Measurements from ENCODE around the gene GANC. TPM values are rescaled to one million over a fixed set of nuclear protein-coding genes. Genes with fewer than 3 reads are reported as not detected.

GANC gene
- total and polyA plus RNA-seq, 9 of the 15 experiments (the other 6 are each of a cell fraction or from before 2014, with no cell fraction given) = 10.9 to 19.0 (median 14.5) TPM

DNA sequence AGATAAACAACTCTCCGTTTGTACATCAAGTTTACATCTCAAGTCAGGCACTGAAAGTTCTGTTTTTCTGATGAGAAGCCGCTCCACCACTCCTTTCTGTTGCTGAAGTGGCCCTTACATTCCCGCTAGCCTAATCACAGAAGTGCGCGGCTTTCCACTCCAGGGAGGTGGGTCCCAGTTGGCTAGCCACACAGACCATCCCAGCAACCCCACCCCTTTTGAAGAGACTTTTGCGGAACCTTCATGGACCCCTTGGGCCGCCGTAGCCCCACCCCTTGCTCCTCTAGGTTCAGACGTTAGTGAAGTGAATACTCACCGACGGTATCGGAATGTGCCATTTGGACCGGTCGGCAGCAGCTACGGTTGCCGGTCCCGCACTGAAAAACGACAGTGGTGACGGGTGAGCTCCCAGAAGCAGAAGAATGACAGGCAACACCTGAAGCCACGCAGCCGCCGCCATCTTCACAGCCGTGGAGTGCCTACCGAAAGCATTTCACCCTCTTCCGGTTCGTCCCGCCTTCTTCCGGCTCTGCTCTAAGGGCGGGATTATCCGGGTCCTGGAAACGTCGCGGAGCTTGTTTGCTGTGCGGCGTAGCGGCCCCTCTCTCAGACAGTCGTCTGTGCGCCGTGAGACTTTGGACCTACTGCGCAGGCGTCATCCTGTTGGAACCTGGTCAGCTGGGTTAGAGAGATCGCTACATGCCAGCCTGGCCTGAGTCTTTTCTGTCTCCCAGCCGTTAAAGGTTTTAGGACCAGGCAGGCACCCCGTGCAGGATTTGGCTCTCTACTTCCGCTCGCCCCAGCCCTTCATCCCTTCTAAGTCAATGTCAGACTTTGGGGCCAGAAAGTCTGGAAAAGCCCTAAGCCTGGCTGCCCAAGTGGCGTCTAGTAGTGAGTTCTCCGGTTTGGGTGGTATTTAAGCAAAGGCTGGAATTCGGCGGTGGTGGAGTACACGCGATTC, at the start of gene GANC, which contains the start of gene TMEM87A (continued):
- TF ChIP-seq, protein P1, sequence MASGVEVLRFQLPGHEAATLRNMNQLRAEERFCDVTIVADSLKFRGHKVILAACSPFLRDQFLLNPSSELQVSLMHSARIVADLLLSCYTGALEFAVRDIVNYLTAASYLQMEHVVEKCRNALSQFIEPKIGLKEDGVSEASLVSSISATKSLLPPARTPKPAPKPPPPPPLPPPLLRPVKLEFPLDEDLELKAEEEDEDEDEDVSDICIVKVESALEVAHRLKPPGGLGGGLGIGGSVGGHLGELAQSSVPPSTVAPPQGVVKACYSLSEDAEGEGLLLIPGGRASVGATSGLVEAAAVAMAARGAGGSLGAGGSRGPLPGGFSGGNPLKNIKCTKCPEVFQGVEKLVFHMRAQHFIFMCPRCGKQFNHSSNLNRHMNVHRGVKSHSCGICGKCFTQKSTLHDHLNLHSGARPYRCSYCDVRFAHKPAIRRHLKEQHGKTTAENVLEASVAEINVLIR (CRISPR knock-in tag; IDR thresholded peaks at IDR 0.05) = no peak
- TF ChIP-seq NR2C1 (IDR thresholded peaks at IDR 0.05) = peak; percentile 33; the same call in 1 of the 2 replicates
- TF ChIP-seq NR2C1 (tag; IDR thresholded peaks at IDR 0.05) = peak; percentile 56
- TF ChIP-seq SP1 (CRISPR knock-in tag; IDR thresholded peaks at IDR 0.05) = peak; percentile 95
- no peak; a peak in 1 of 4 replicates for TF ChIP-seq KDM4B (IDR thresholded peaks at IDR 0.05; ENCODE audit: borderline replicate concordance in 2 of 2, low read depth in 1 of 2)
- no peak for TF ChIP-seq PHTF2 (CRISPR knock-in tag; IDR thresholded peaks at IDR 0.05)
- TF ChIP-seq, protein P2, sequence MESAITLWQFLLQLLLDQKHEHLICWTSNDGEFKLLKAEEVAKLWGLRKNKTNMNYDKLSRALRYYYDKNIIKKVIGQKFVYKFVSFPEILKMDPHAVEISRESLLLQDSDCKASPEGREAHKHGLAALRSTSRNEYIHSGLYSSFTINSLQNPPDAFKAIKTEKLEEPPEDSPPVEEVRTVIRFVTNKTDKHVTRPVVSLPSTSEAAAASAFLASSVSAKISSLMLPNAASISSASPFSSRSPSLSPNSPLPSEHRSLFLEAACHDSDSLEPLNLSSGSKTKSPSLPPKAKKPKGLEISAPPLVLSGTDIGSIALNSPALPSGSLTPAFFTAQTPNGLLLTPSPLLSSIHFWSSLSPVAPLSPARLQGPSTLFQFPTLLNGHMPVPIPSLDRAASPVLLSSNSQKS (CRISPR knock-in tag; IDR thresholded peaks at IDR 0.05) = no peak
- TF ChIP-seq BCOR (IDR thresholded peaks at IDR 0.05) = peak; percentile 50; the same call in 1 of the 2 replicates
- TF ChIP-seq, protein P3, sequence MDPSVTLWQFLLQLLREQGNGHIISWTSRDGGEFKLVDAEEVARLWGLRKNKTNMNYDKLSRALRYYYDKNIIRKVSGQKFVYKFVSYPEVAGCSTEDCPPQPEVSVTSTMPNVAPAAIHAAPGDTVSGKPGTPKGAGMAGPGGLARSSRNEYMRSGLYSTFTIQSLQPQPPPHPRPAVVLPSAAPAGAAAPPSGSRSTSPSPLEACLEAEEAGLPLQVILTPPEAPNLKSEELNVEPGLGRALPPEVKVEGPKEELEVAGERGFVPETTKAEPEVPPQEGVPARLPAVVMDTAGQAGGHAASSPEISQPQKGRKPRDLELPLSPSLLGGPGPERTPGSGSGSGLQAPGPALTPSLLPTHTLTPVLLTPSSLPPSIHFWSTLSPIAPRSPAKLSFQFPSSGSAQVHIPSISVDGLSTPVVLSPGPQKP (CRISPR knock-in tag; IDR thresholded peaks at IDR 0.05) = no peak
- TF ChIP-seq, protein P4, sequence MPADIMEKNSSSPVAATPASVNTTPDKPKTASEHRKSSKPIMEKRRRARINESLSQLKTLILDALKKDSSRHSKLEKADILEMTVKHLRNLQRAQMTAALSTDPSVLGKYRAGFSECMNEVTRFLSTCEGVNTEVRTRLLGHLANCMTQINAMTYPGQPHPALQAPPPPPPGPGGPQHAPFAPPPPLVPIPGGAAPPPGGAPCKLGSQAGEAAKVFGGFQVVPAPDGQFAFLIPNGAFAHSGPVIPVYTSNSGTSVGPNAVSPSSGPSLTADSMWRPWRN (IDR thresholded peaks at IDR 0.05; ENCODE audit: low read depth) = no peak
- TF ChIP-seq CREBBP (IDR thresholded peaks at IDR 0.05; ENCODE audit: low read depth, low read length) = no peak
- no peak for TF ChIP-seq ZKSCAN3 (CRISPR knock-in tag; IDR thresholded peaks at IDR 0.05)
- TF ChIP-seq, protein P5, sequence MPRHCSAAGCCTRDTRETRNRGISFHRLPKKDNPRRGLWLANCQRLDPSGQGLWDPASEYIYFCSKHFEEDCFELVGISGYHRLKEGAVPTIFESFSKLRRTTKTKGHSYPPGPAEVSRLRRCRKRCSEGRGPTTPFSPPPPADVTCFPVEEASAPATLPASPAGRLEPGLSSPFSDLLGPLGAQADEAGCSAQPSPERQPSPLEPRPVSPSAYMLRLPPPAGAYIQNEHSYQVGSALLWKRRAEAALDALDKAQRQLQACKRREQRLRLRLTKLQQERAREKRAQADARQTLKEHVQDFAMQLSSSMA (CRISPR knock-in tag; IDR thresholded peaks at IDR 0.05) = no peak
- TF ChIP-seq POLR3A (IDR thresholded peaks at IDR 0.05; ENCODE audit: borderline replicate concordance, extremely low read depth, insufficient read depth, insufficient read length) = no peak
- peak in 1 of 2 experiments; percentile 80; a peak in 1 of 4 replicates for TF ChIP-seq TRIM24 (IDR thresholded peaks at IDR 0.05)
- peak; percentile 64 for TF ChIP-seq ASH1L (IDR thresholded peaks at IDR 0.05; ENCODE audit: borderline replicate concordance, low read depth, partially characterized antibody)
- TF ChIP-seq OTX1 (CRISPR knock-in tag; IDR thresholded peaks at IDR 0.05) = peak; percentile 90
- TF ChIP-seq, protein P6, sequence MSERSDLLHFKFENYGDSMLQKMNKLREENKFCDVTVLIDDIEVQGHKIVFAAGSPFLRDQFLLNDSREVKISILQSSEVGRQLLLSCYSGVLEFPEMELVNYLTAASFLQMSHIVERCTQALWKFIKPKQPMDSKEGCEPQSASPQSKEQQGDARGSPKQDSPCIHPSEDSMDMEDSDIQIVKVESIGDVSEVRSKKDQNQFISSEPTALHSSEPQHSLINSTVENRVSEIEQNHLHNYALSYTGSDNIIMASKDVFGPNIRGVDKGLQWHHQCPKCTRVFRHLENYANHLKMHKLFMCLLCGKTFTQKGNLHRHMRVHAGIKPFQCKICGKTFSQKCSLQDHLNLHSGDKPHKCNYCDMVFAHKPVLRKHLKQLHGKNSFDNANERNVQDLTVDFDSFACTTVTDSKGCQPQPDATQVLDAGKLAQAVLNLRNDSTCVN (CRISPR knock-in tag; IDR thresholded peaks at IDR 0.05) = peak; percentile 67; the same call in 1 of the 2 replicates
